GM12878 (cell line): ENCODE data around the gene SHFL. TPM values are rescaled to one million over a fixed set of nuclear protein-coding genes. Genes with fewer than 3 reads are reported as not detected.

ENCODE experiments used
- CHD2 ChIP-seq: IDR thresholded peaks from 2 replicates; pipeline ENCODE4 v1.6.1; 2011; ENCODE audit warnings: low read depth, low read length, improper control_type of control experiment, borderline replicate concordance
- CREM ChIP-seq: IDR thresholded peaks from 2 replicates; pipeline ENCODE4 v1.6.1; 2014; ENCODE audit warnings: antibody characterized with exemption, low read depth
- KLF5 ChIP-seq: fragments of 450-650 bp; IDR thresholded peaks from 2 replicates; pipeline ENCODE4 v1.6.1; 2014; ENCODE audit warnings: mild to moderate bottlenecking; ENCODE audit not compliant: partially characterized antibody
- PML ChIP-seq: IDR thresholded peaks from 2 replicates; pipeline ENCODE4 v1.6.1; 2012; ENCODE audit warnings: low read length, inconsistent platforms
- RAD51 ChIP-seq: fragments of 450-650 bp; IDR thresholded peaks from 2 replicates; pipeline ENCODE4 v1.6.1; 2016; ENCODE audit warnings: moderate library complexity, mild to moderate bottlenecking, inconsistent platforms
- ZNF622 ChIP-seq: fragments of 450-650 bp; IDR thresholded peaks from 2 replicates; pipeline ENCODE4 v1.6.1; 2017; ENCODE audit warnings: mild to moderate bottlenecking, inconsistent platforms
- polyA plus RNA-seq, 11 experiments: library from polyadenylated mRNA; depleted of rRNA in 4 of 11; unstranded in 6 of 11; stranded (reverse) in 5 of 11; fragments of >200 nt; fragmentation: Nextera tagmentation in 4 of 11; fragmentation: Illumina TruSeq in 1 of 11; extraction: Ambion mirVana in 4 of 11; extraction: Trizol in 1 of 11; gene quantifications; 1 replicate in 1 of 11; 2 replicates in 10 of 11; pipeline versions ENCODE4 v1.2.1 to v1.2.3, GENCODE V29; 2011 to 2016; ENCODE audit warnings: inconsistent platforms in 2 of 11, missing spikeins in 2 of 11, low read depth in 1 of 11
- total RNA-seq, 4 experiments: library from RNA; depleted of rRNA in 3 of 4; stranded (reverse); fragments of >200 nt in 3 of 4; fragmentation: Illumina TruSeq in 1 of 4; extraction: Trizol in 1 of 4; gene quantifications; 2 replicates each; pipeline versions ENCODE4 v1.2.1 to v1.2.3, GENCODE V29; 2013 to 2021
- TF ChIP-seq, protein P1 (sequence below): fragments of 450-650 bp; IDR thresholded peaks from 2 replicates; pipeline ENCODE4 v1.6.1; 2017; ENCODE audit warnings: borderline replicate concordance
- TF ChIP-seq, protein P2 (sequence below): IDR thresholded peaks from 2 replicates; pipeline ENCODE4 v1.6.1; 2011; ENCODE audit warnings: borderline replicate concordance, low read depth, mild to moderate bottlenecking, moderate library complexity, mixed read lengths, low read length; ENCODE audit not compliant: insufficient read depth; ENCODE audit errors: extremely low read length
- TF ChIP-seq, protein P3 (sequence below): fragments of 450-650 bp; conservative IDR thresholded peaks from 2 replicates; pipeline ENCODE4 v1.6.1; 2017; ENCODE audit warnings: mild to moderate bottlenecking, moderate library complexity
- TF ChIP-seq, protein P4 (sequence below): fragments of 450-650 bp; formaldehyde crosslinking; IDR thresholded peaks from 2 replicates; pipeline ENCODE4 v1.4.0; 2022; ENCODE audit warnings: mild to moderate bottlenecking, moderate library complexity
- TF ChIP-seq, protein P5 (sequence below): fragments of 450-650 bp; IDR thresholded peaks from 2 replicates; pipeline ENCODE4 v1.6.1; 2016; ENCODE audit warnings: mild to moderate bottlenecking, moderate library complexity, borderline replicate concordance
- TF ChIP-seq, protein P6 (sequence below): IDR thresholded peaks from 2 replicates; pipeline ENCODE4 v1.6.1; 2012; ENCODE audit warnings: low read depth, low read length, improper control_type of control experiment

The SHFL gene
- total and polyA plus RNA-seq, 10 of the 15 experiments (the other 5 are each of a cell fraction or from before 2014, with no cell fraction given): 8.0 to 83.8 (median 40.7) TPM

DNA sequence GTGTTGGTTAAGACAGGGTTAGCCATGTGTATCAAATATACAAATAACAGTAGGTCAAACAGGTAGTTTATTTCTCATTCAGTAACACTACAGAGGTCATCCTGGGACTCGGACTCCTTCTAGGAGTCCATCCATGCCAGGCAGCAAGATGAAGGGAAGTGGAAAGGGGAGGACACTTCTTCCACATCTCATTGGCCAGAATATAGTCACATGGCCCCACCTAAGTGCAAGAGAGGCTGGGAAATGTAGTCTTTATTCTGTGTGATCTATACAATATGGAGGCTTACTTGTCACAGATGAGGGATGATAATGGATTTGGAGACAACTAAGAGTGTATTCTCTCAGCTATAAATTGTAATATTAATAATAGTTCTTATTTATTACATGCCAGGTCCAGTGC is 41.7 kb upstream of the SHFL start (continued):
- TF ChIP-seq, protein P1, sequence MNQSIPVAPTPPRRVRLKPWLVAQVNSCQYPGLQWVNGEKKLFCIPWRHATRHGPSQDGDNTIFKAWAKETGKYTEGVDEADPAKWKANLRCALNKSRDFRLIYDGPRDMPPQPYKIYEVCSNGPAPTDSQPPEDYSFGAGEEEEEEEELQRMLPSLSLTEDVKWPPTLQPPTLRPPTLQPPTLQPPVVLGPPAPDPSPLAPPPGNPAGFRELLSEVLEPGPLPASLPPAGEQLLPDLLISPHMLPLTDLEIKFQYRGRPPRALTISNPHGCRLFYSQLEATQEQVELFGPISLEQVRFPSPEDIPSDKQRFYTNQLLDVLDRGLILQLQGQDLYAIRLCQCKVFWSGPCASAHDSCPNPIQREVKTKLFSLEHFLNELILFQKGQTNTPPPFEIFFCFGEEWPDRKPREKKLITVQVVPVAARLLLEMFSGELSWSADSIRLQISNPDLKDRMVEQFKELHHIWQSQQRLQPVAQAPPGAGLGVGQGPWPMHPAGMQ: no peak
- TF ChIP-seq, protein P2, sequence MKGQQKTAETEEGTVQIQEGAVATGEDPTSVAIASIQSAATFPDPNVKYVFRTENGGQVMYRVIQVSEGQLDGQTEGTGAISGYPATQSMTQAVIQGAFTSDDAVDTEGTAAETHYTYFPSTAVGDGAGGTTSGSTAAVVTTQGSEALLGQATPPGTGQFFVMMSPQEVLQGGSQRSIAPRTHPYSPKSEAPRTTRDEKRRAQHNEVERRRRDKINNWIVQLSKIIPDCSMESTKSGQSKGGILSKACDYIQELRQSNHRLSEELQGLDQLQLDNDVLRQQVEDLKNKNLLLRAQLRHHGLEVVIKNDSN: peak; percentile 73
- TF ChIP-seq RAD51: no peak
- TF ChIP-seq CREM: no peak
- TF ChIP-seq, protein P3, sequence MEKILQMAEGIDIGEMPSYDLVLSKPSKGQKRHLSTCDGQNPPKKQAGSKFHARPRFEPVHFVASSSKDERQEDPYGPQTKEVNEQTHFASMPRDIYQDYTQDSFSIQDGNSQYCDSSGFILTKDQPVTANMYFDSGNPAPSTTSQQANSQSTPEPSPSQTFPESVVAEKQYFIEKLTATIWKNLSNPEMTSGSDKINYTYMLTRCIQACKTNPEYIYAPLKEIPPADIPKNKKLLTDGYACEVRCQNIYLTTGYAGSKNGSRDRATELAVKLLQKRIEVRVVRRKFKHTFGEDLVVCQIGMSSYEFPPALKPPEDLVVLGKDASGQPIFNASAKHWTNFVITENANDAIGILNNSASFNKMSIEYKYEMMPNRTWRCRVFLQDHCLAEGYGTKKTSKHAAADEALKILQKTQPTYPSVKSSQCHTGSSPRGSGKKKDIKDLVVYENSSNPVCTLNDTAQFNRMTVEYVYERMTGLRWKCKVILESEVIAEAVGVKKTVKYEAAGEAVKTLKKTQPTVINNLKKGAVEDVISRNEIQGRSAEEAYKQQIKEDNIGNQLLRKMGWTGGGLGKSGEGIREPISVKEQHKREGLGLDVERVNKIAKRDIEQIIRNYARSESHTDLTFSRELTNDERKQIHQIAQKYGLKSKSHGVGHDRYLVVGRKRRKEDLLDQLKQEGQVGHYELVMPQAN: no peak
- TF ChIP-seq, protein P4, sequence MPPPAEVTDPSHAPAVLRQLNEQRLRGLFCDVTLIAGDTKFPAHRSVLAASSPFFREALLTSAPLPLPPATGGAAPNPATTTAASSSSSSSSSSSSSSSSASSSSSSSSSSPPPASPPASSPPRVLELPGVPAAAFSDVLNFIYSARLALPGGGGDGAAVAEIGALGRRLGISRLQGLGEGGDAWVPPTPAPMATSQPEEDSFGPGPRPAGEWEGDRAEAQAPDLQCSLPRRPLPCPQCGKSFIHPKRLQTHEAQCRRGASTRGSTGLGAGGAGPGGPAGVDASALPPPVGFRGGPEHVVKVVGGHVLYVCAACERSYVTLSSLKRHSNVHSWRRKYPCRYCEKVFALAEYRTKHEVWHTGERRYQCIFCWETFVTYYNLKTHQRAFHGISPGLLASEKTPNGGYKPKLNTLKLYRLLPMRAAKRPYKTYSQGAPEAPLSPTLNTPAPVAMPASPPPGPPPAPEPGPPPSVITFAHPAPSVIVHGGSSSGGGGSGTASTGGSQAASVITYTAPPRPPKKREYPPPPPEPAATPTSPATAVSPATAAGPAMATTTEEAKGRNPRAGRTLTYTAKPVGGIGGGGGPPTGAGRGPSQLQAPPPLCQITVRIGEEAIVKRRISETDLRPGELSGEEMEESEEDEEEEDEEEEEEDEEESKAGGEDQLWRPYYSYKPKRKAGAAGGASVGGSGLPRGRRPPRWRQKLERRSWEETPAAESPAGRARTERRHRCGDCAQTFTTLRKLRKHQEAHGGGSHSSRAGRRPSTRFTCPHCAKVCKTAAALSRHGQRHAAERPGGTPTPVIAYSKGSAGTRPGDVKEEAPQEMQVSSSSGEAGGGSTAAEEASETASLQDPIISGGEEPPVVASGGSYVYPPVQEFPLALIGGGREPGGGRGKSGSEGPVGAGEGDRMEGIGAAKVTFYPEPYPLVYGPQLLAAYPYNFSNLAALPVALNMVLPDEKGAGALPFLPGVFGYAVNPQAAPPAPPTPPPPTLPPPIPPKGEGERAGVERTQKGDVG (CRISPR knock-in tag): no peak
- no peak for TF ChIP-seq CHD2
- TF ChIP-seq, protein P5, sequence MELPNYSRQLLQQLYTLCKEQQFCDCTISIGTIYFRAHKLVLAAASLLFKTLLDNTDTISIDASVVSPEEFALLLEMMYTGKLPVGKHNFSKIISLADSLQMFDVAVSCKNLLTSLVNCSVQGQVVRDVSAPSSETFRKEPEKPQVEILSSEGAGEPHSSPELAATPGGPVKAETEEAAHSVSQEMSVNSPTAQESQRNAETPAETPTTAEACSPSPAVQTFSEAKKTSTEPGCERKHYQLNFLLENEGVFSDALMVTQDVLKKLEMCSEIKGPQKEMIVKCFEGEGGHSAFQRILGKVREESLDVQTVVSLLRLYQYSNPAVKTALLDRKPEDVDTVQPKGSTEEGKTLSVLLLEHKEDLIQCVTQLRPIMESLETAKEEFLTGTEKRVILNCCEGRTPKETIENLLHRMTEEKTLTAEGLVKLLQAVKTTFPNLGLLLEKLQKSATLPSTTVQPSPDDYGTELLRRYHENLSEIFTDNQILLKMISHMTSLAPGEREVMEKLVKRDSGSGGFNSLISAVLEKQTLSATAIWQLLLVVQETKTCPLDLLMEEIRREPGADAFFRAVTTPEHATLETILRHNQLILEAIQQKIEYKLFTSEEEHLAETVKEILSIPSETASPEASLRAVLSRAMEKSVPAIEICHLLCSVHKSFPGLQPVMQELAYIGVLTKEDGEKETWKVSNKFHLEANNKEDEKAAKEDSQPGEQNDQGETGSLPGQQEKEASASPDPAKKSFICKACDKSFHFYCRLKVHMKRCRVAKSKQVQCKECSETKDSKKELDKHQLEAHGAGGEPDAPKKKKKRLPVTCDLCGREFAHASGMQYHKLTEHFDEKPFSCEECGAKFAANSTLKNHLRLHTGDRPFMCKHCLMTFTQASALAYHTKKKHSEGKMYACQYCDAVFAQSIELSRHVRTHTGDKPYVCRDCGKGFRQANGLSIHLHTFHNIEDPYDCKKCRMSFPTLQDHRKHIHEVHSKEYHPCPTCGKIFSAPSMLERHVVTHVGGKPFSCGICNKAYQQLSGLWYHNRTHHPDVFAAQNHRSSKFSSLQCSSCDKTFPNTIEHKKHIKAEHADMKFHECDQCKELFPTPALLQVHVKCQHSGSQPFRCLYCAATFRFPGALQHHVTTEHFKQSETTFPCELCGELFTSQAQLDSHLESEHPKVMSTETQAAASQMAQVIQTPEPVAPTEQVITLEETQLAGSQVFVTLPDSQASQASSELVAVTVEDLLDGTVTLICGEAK: no peak
- TF ChIP-seq ZNF622: no peak
- TF ChIP-seq PML: no peak
- TF ChIP-seq, protein P6, sequence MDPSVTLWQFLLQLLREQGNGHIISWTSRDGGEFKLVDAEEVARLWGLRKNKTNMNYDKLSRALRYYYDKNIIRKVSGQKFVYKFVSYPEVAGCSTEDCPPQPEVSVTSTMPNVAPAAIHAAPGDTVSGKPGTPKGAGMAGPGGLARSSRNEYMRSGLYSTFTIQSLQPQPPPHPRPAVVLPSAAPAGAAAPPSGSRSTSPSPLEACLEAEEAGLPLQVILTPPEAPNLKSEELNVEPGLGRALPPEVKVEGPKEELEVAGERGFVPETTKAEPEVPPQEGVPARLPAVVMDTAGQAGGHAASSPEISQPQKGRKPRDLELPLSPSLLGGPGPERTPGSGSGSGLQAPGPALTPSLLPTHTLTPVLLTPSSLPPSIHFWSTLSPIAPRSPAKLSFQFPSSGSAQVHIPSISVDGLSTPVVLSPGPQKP: no peak
- no peak for TF ChIP-seq KLF5
